ENCODE results near the gene ZNHIT1. TPM values are rescaled to one million over a fixed set of nuclear protein-coding genes. Genes with fewer than 3 reads are reported as not detected.

Gene ZNHIT1
- total and polyA plus RNA-seq, 4 donors = 49.2 to 167 (median 70.9) TPM

- H3K9ac ChIP-seq (ENCODE audit: insufficient read depth in 1 of 2, low read length in 2 of 2) = no peak overlapping the region
- no peaks in the 10 kb centered on the region for H3K9me3 ChIP-seq (ENCODE audit: control insufficient read depth in 4 of 4, insufficient read depth in 3 of 4, low read length in 3 of 4)
- H3K36me3 ChIP-seq (ENCODE audit: control insufficient read depth in 4 of 4, insufficient read depth in 4 of 4, low read length in 4 of 4) = peaks cover 0 to 14% (median 7%) of the 10 kb centered on the region in 4 donors
- no peak for ATAC-seq (ENCODE audit: insufficient read depth, low FRiP score)
- TF ChIP-seq CTCF (IDR thresholded peaks at IDR 0.05; ENCODE audit: control extremely low read depth, extremely low read depth) = no peak
- no peak for DNase-seq
- H3K27ac ChIP-seq (ENCODE audit: low read depth in 1 of 2, low read length in 1 of 2) = peak overlapping the region; percentile 93 to 95
- WGBS, 2 donors = 28% methylated on average over 28 to 32 of the region's 32 CpGs
- H3K4me1 ChIP-seq (ENCODE audit: control insufficient read depth in 5 of 5, insufficient read depth in 5 of 5, low read length in 5 of 5) = peaks cover 6 to 18% (median 11%) of the 10 kb centered on the region in 5 donors
- H3K27me3 ChIP-seq (ENCODE audit: control insufficient read depth in 3 of 3, insufficient read depth in 3 of 3, low read length in 2 of 3) = no peaks in the 10 kb centered on the region
- H3K4me3 ChIP-seq = peak overlapping the region; percentile 68
Measured at GRCh38 chr7:101245147-101245668, 27.2 kb downstream of the ZNHIT1 start.

- Histone ChIP-seq H3K9ac (ENCODE audit: insufficient read depth in 1 of 2, low read length in 2 of 2) (no peak overlapping the region), H3K36me3 (ENCODE audit: control insufficient read depth in 4 of 4, insufficient read depth in 4 of 4, low read length in 4 of 4) (peaks cover 0 to 6% (median 6%) of the 10 kb centered on the region in 4 donors), H3K27ac (ENCODE audit: low read depth in 1 of 2, low read length in 1 of 2) (no peak overlapping the region), H3K4me1 (ENCODE audit: control insufficient read depth in 5 of 5, insufficient read depth in 5 of 5, low read length in 5 of 5) (peaks cover 8 to 23% (median 17%) of the 10 kb centered on the region in 5 donors), H3K9me3 (ENCODE audit: control insufficient read depth in 4 of 4, insufficient read depth in 3 of 4, low read length in 3 of 4) (no peaks in the 10 kb centered on the region), H3K27me3 (ENCODE audit: control insufficient read depth in 3 of 3, insufficient read depth in 3 of 3, low read length in 2 of 3) (no peaks in the 10 kb centered on the region), H3K4me3 (no peak overlapping the region)
- DNase-seq = no peak
- no peak for ATAC-seq (ENCODE audit: insufficient read depth, low FRiP score)
- TF ChIP-seq CTCF (IDR thresholded peaks at IDR 0.05; ENCODE audit: control extremely low read depth, extremely low read depth) = no peak
- WGBS, 2 donors = 95 to 98% methylated on average over 5 of the region's 5 CpGs
Measured at GRCh38 chr7:101248276-101248675, 30.3 kb downstream of the ZNHIT1 start.

- no peak overlapping the region for H3K4me3 ChIP-seq
- H3K27me3 ChIP-seq (ENCODE audit: control insufficient read depth in 3 of 3, insufficient read depth in 3 of 3, low read length in 2 of 3) = no peaks in the 10 kb centered on the region
- TF ChIP-seq CTCF (IDR thresholded peaks at IDR 0.05; ENCODE audit: control extremely low read depth, extremely low read depth) = no peak
- peaks cover 2 to 12% (median 11%) of the 10 kb centered on the region in 5 donors for H3K4me1 ChIP-seq (ENCODE audit: control insufficient read depth in 5 of 5, insufficient read depth in 5 of 5, low read length in 5 of 5)
- 92 to 94% methylated on average over 3 of the region's 3 CpGs for WGBS, 2 donors
- ATAC-seq (ENCODE audit: insufficient read depth, low FRiP score) (no peak), DNase-seq (no peak)
- no peak overlapping the region for H3K27ac ChIP-seq (ENCODE audit: low read depth in 1 of 2, low read length in 1 of 2)
- H3K36me3 ChIP-seq (ENCODE audit: control insufficient read depth in 4 of 4, insufficient read depth in 4 of 4, low read length in 4 of 4) = peaks cover 0 to 6% (median 3%) of the 10 kb centered on the region in 4 donors
- H3K9ac ChIP-seq (ENCODE audit: insufficient read depth in 1 of 2, low read length in 2 of 2) = no peak overlapping the region
- H3K9me3 ChIP-seq (ENCODE audit: control insufficient read depth in 4 of 4, insufficient read depth in 3 of 4, low read length in 3 of 4) = no peaks in the 10 kb centered on the region
Measured at GRCh38 chr7:101250324-101250723, 32.4 kb downstream of the ZNHIT1 start.

Data from lung (tissue), 12 donors.